SK-N-SH (cell line): ENCODE data around the gene ORC5. TPM values are rescaled to one million over a fixed set of nuclear protein-coding genes. Genes with fewer than 3 reads are reported as not detected.

Source experiments
- CTCF ChIA-PET: fragments of 300-600, 350-600 bp; formaldehyde crosslinking; extraction: SDS; loops from one replicate; lab custom pipeline; 2021; lab: Yijun Ruan, JAX
- POLR2A ChIA-PET: fragments of 350-600 bp; sonication (Branson Sonifier 250); formaldehyde crosslinking; extraction: SDS; loops from one replicate; lab custom pipeline; 2020; ENCODE audit warnings: antibody characterized with exemption, inconsistent platforms; lab: Yijun Ruan, JAX
- DNase-seq: peaks from one replicate; pipeline ENCODE4 v3.0.0; 2012
- H2AFZ ChIP-seq: fragments of 200-600 bp; sonication (generic); 2 replicates; pipeline ENCODE4 v1.8.1; 2016; ENCODE audit warnings: antibody characterized with exemption, mild to moderate bottlenecking, low read depth
- H3F3A ChIP-seq: fragments of 200-600 bp; sonication (generic); replicated peaks from 2 replicates; pipeline ENCODE3; 2016; ENCODE audit warnings: antibody characterized with exemption, mild to moderate bottlenecking; ENCODE audit not compliant: insufficient read depth
- H3K27ac ChIP-seq, 2 experiments: fragments of 200-500 bp in 1 of 2; fragments of 200-600 bp in 1 of 2; sonication (Bioruptor generic) in 1 of 2; sonication (generic), shearing (Covaris generic) in 1 of 2; 2 replicates each; pipeline versions ENCODE4 v1.5.1 to v1.6.1; 2014 to 2016; ENCODE audit warnings: low read depth in 2 of 2, inconsistent platforms in 1 of 2, low read length in 1 of 2, mild to moderate bottlenecking in 1 of 2, mixed read lengths in 1 of 2
- H3K27me3 ChIP-seq: fragments of 200-600 bp; sonication (generic), shearing (Covaris generic); 2 replicates; pipeline ENCODE4 v1.6.1; 2016; ENCODE audit warnings: mixed run types; ENCODE audit not compliant: insufficient read depth
- H3K36me3 ChIP-seq, 2 experiments: fragments of 200-500 bp in 1 of 2; fragments of 200-600 bp in 1 of 2; sonication (Bioruptor generic) in 1 of 2; sonication (generic) in 1 of 2; replicated peaks in 1 of 2; 2 replicates each; pipeline versions ENCODE3 to v1.5.1; 2014 to 2016; ENCODE audit warnings: low read length in 1 of 2, mild to moderate bottlenecking in 1 of 2; ENCODE audit not compliant: insufficient read depth in 2 of 2, control insufficient read depth in 1 of 2
- H3K4me1 ChIP-seq, 2 experiments: fragments of 200-500 bp in 1 of 2; fragments of 200-600 bp in 1 of 2; sonication (Bioruptor generic) in 1 of 2; sonication (generic), shearing (Covaris generic) in 1 of 2; 2 replicates each; pipeline versions ENCODE4 v1.5.1 to v1.6.1; 2014 to 2016; ENCODE audit warnings: low read depth in 1 of 2, low read length in 1 of 2, mixed run types in 1 of 2; ENCODE audit not compliant: insufficient read depth in 2 of 2, control insufficient read depth in 1 of 2
- H3K4me2 ChIP-seq: fragments of 200-600 bp; sonication (generic), shearing (Covaris generic); 2 replicates; pipeline ENCODE4 v1.6.1; 2017; ENCODE audit warnings: mixed run types
- H3K4me3 ChIP-seq, 2 experiments: fragments of 200-500 bp in 1 of 2; fragments of 200-600 bp in 1 of 2; sonication (Bioruptor generic) in 1 of 2; sonication (generic), shearing (Covaris generic) in 1 of 2; 2 replicates each; pipeline versions ENCODE4 v1.5.1 to v1.8.1; 2014 to 2016; ENCODE audit warnings: low read depth in 2 of 2, inconsistent platforms in 1 of 2, low read length in 1 of 2, mild to moderate bottlenecking in 1 of 2, mixed read lengths in 1 of 2, moderate library complexity in 1 of 2
- H3K79me2 ChIP-seq: fragments of 200-600 bp; sonication (generic); 2 replicates; pipeline ENCODE4 v1.8.1; 2017; ENCODE audit warnings: mild to moderate bottlenecking; ENCODE audit not compliant: insufficient read depth
- H3K9ac ChIP-seq: fragments of 200-600 bp; sonication (generic); 2 replicates; pipeline ENCODE4 v1.6.1; 2017; ENCODE audit warnings: mixed run types
- H3K9me2 ChIP-seq: fragments of 200-600 bp; sonication (generic); 2 replicates; pipeline ENCODE4 v1.6.1; 2017; ENCODE audit warnings: mixed run types
- H3K9me3 ChIP-seq: fragments of 200-600 bp; sonication (generic); 2 replicates; pipeline ENCODE4 v1.6.1; 2017; ENCODE audit warnings: mixed run types, mild to moderate bottlenecking, moderate library complexity
- H4K20me1 ChIP-seq: fragments of 200-600 bp; sonication (generic); 2 replicates; pipeline ENCODE4 v1.6.1; 2017; ENCODE audit warnings: mild to moderate bottlenecking, mixed run types; ENCODE audit not compliant: insufficient read depth
- CHD2 ChIP-seq: fragments of 150-350 bp; IDR thresholded peaks from 2 replicates; pipeline ENCODE4 v1.6.1; 2018; ENCODE audit warnings: low read length; ENCODE audit not compliant: partially characterized antibody
- GABPA ChIP-seq: IDR thresholded peaks from 2 replicates; pipeline ENCODE4 v1.4.0; 2012; ENCODE audit warnings: low read depth, mild to moderate bottlenecking
- GATA2 ChIP-seq: sonication (generic); formaldehyde crosslinking; IDR thresholded peaks from 2 replicates; pipeline ENCODE4 v1.5.0; 2020; ENCODE audit warnings: mild to moderate bottlenecking, missing genetic modification reagents
- JUND ChIP-seq: IDR thresholded peaks from 2 replicates; pipeline ENCODE4 v1.4.0; 2012
- MEF2A ChIP-seq: IDR thresholded peaks from 2 replicates; pipeline ENCODE4 v1.4.0; 2012; ENCODE audit warnings: low read depth, borderline replicate concordance
- MXI1 ChIP-seq: IDR thresholded peaks from 2 replicates; pipeline ENCODE4 v1.6.1; 2012; ENCODE audit warnings: mild to moderate bottlenecking, low read depth, low read length, improper control_type of control experiment
- NFIC ChIP-seq: IDR thresholded peaks from 2 replicates; pipeline ENCODE4 v1.4.0; 2012; ENCODE audit warnings: borderline replicate concordance
- POLR2AphosphoS5 ChIP-seq: IDR thresholded peaks from 2 replicates; pipeline ENCODE4 v1.6.1; 2012; ENCODE audit warnings: low read depth, low read length
- RAD21 ChIP-seq: IDR thresholded peaks from 2 replicates; pipeline ENCODE4 v1.6.1; 2012; ENCODE audit warnings: mild to moderate bottlenecking, low read length
- RCOR1 ChIP-seq: fragments of 150-350 bp; IDR thresholded peaks from 2 replicates; pipeline ENCODE4 v1.6.1; 2017; ENCODE audit warnings: antibody characterized with exemption, low read length
- RFX5 ChIP-seq: IDR thresholded peaks from 2 replicates; pipeline ENCODE4 v1.6.1; 2012; ENCODE audit warnings: mild to moderate bottlenecking, improper control_type of control experiment, low read length
- RXRA ChIP-seq: IDR thresholded peaks from 2 replicates; pipeline ENCODE4 v1.4.0; 2012; ENCODE audit warnings: low read depth, mild to moderate bottlenecking, borderline replicate concordance
- SIN3A ChIP-seq: IDR thresholded peaks from 2 replicates; pipeline ENCODE4 v1.6.1; 2012; ENCODE audit warnings: low read depth, mild to moderate bottlenecking, low read length, moderate library complexity, borderline replicate concordance
- SMC3 ChIP-seq: IDR thresholded peaks from 2 replicates; pipeline ENCODE4 v1.6.1; 2012; ENCODE audit warnings: low read depth, low read length, improper control_type of control experiment
- TAF1 ChIP-seq: IDR thresholded peaks from 2 replicates; pipeline ENCODE4 v1.6.1; 2012; ENCODE audit warnings: low read depth, mild to moderate bottlenecking, low read length, moderate library complexity, borderline replicate concordance
- TCF12 ChIP-seq: IDR thresholded peaks from 2 replicates; pipeline ENCODE4 v1.4.0; 2012
- TEAD4 ChIP-seq: IDR thresholded peaks from 2 replicates; pipeline ENCODE4 v1.4.0; 2012; ENCODE audit warnings: mild to moderate bottlenecking, borderline replicate concordance; ENCODE audit not compliant: insufficient read depth
- WGBS: methylation state at CpG from one replicate; pipeline ENCODE4 v1.1.6; 2017; ENCODE audit warnings: low lambda C conversion rate; 5-methylcytosine and 5-hydroxymethylcytosine counted together
- polyA plus RNA-seq, 3 experiments: library from polyadenylated mRNA; depleted of rRNA; stranded (reverse); fragments of >200 nt; gene quantifications; 2 replicates each; pipeline ENCODE4 v1.2.3, GENCODE V29; 2012
- TF ChIP-seq, protein P1 (sequence below): IDR thresholded peaks from 2 replicates; pipeline ENCODE4 v1.4.0; 2012; ENCODE audit warnings: low read depth, borderline replicate concordance
- TF ChIP-seq, protein P2 (sequence below): IDR thresholded peaks from 2 replicates; pipeline ENCODE4; 2012
- TF ChIP-seq, protein P3 (sequence below): IDR thresholded peaks from 2 replicates; pipeline ENCODE4 v1.4.0; 2012; ENCODE audit warnings: low read depth, borderline replicate concordance
- TF ChIP-seq, protein P4 (sequence below): fragments of 150-350 bp; IDR thresholded peaks from 2 replicates; pipeline ENCODE4 v1.6.1; 2017; ENCODE audit warnings: antibody characterized with exemption, low read length, low read depth, borderline replicate concordance
- TF ChIP-seq, protein P5 (sequence below): IDR thresholded peaks from 2 replicates; pipeline ENCODE4 v1.4.0; 2012; ENCODE audit warnings: low read depth

ORC5 gene
- polyA plus RNA-seq, 1 of the 3 experiments (the other 2 are of a cell fraction): 4.7 TPM

DNA sequence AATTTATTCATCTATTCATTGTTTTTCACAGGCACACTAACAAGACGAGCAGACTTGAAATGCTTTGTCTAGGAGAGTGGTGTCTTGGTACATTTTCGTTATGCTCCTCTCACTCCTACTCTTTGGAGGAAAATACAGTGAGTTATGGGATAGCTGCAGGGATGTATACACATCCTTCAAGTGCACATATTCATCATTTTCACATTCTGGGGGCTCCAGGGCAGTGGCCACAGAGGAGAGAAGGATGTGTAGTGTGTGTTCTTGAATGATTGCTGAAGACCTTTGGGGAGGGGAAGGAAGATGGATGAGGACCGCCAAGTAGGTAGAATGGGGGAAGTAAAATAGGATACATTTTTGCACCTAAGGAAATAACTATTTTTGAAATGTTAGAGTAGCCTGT, 34.8 kb upstream of the ORC5 start (continued):
- TF ChIP-seq TAF1: no peak
- TF ChIP-seq, protein P1, sequence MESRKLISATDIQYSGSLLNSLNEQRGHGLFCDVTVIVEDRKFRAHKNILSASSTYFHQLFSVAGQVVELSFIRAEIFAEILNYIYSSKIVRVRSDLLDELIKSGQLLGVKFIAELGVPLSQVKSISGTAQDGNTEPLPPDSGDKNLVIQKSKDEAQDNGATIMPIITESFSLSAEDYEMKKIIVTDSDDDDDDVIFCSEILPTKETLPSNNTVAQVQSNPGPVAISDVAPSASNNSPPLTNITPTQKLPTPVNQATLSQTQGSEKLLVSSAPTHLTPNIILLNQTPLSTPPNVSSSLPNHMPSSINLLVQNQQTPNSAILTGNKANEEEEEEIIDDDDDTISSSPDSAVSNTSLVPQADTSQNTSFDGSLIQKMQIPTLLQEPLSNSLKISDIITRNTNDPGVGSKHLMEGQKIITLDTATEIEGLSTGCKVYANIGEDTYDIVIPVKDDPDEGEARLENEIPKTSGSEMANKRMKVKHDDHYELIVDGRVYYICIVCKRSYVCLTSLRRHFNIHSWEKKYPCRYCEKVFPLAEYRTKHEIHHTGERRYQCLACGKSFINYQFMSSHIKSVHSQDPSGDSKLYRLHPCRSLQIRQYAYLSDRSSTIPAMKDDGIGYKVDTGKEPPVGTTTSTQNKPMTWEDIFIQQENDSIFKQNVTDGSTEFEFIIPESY: no peak
- TF ChIP-seq POLR2AphosphoS5: no peak
- no peak for TF ChIP-seq GABPA
- no peak for TF ChIP-seq GATA2 (CRISPR knock-in tag)

DNA sequence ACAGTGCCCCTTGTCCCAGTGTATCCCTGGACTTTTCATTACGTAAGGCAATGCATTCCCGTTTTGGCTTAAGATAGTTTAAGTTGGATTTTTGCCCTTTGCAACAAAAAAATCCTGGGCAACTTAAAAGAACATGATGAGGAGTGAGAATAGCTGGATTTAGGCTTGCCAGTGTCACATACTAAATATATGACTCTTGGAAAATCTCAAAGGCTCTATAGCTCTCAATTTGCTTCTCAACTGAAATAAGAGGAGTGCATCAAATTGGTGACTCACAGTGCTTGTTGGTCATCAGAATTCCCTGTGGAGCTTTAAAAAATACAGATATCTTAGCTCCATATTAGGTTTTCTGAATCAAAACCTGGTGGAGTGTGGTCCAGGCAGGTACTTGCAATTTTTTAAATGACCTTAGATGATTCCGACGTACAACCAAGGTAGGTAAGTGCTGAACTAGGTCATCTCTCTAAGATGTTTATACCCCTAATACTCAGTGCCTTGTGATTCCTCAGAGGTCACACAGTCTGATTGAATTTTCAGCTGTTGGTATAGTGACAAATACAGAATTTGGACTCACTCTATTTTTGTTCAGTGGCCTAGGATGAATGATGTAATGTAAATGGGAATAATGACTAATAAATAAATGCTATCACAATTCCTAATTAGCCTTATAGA, 33.9 kb upstream of the ORC5 start:
- no peak overlapping the region for H3K27ac ChIP-seq
- TF ChIP-seq SIN3A (no peak), MXI1 (no peak), RAD21 (no peak), SMC3 (no peak), TCF12 (no peak), RXRA (no peak), CHD2 (no peak), MEF2A (no peak), JUND (no peak), NFIC (no peak), TEAD4 (no peak), RFX5 (no peak), POLR2AphosphoS5 (no peak), RCOR1 (no peak)
- TF ChIP-seq, protein P2, sequence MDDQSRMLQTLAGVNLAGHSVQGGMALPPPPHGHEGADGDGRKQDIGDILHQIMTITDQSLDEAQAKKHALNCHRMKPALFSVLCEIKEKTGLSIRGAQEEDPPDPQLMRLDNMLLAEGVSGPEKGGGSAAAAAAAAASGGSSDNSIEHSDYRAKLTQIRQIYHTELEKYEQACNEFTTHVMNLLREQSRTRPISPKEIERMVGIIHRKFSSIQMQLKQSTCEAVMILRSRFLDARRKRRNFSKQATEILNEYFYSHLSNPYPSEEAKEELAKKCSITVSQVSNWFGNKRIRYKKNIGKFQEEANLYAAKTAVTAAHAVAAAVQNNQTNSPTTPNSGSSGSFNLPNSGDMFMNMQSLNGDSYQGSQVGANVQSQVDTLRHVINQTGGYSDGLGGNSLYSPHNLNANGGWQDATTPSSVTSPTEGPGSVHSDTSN: no peak
- TF ChIP-seq, protein P3, sequence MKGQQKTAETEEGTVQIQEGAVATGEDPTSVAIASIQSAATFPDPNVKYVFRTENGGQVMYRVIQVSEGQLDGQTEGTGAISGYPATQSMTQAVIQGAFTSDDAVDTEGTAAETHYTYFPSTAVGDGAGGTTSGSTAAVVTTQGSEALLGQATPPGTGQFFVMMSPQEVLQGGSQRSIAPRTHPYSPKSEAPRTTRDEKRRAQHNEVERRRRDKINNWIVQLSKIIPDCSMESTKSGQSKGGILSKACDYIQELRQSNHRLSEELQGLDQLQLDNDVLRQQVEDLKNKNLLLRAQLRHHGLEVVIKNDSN: no peak
- TF ChIP-seq, protein P4, sequence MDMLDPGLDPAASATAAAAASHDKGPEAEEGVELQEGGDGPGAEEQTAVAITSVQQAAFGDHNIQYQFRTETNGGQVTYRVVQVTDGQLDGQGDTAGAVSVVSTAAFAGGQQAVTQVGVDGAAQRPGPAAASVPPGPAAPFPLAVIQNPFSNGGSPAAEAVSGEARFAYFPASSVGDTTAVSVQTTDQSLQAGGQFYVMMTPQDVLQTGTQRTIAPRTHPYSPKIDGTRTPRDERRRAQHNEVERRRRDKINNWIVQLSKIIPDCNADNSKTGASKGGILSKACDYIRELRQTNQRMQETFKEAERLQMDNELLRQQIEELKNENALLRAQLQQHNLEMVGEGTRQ: no peak
- TF ChIP-seq, protein P5, sequence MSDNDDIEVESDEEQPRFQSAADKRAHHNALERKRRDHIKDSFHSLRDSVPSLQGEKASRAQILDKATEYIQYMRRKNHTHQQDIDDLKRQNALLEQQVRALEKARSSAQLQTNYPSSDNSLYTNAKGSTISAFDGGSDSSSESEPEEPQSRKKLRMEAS: no peak
- TF ChIP-seq, protein P1: no peak
- TF ChIP-seq, all 33 proteins: peak for 0
- no peak overlapping the region for H2AFZ ChIP-seq
- no peaks in the 10 kb centered on the region for H3K36me3 ChIP-seq
- WGBS: 43% methylated on average over 4 of the region's 4 CpGs
- H3K9me2 ChIP-seq: no peaks in the 10 kb centered on the region
- H3K4me2 ChIP-seq: no peak overlapping the region
- peaks cover 4% of the 10 kb centered on the region; the same call in 1 of the 2 replicates for H3K27me3 ChIP-seq
- no peak for DNase-seq
- ChIA-PET CTCF (interaction anchor here (0.6 to 4.7 kb wide), 8 partner anchors 11 to 669 kb away, joined by 3 to 56 read pairs (median 3); no protein-coding TSS in a partner anchor), POLR2A (no interaction called here)
- H3K4me3 ChIP-seq: no peak overlapping the region
- no peaks in the 10 kb centered on the region for H3F3A ChIP-seq
- H3K79me2 ChIP-seq: no peaks in the 10 kb centered on the region
- no peaks in the 10 kb centered on the region for H3K9me3 ChIP-seq
- no peak overlapping the region for H3K9ac ChIP-seq
- no peaks in the 10 kb centered on the region for H4K20me1 ChIP-seq
- no peaks in the 10 kb centered on the region for H3K4me1 ChIP-seq
